GM12875 (cell line): ENCODE data around the gene NR2C1.

Experiments
- H3K4me3 ChIP-seq: one replicate; pipeline ENCODE4 v1.5.1; 2011; ENCODE audit warnings: low read depth, low read length, control low read depth
- TF ChIP-seq, protein P1 (sequence below): IDR thresholded peaks from 2 replicates; pipeline ENCODE4 v1.5.1; 2011; ENCODE audit warnings: low read depth, mild to moderate bottlenecking, control low read depth, inconsistent platforms, low read length, moderate library complexity, borderline replicate concordance; ENCODE audit not compliant: insufficient read depth

NR2C1 gene

DNA sequence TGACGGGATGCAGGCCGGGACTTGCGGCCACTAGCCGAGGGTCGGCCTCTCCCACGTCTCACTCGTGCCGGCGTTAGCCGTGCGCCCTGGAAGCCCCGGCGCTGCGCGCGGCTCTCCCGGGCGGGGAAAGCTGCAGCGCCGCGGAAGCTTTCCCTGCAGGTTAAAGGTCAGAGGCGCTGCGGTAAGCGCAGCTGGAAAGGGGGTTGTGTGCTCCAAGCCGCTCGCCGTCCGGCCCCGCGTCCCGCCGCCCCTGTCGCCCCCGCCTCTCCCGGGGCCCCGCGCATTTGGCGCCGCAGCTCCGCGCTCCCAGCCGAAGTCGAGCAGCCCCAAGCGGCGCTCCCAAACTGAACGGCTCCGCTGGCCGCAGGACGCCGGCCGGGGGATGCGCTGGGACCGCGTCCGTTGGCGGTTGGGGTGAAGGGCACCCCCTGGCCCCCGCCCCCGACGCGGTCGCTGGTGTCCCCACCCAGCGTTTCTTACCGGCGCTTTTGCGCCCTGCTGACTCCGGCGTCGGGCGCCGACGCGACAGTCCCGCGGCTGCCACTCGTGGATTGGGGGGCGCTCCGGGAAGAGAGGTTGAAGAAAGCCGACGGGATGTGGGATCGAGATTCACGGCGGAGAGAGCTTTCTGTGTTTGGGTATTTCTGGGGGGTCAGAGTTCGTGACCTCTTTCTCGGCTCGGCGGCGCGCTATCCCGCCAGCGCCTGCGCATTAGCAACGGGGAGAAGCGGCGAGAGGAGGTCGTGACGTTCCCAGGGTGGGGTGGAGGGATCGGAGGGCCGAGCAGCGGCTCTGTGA, at the start of gene NR2C1:
Gene NR2C1, minus strand, starts transcription at position 719 of the 798 bp plus-strand sequence. CDS start 6,234 bp downstream, outside the sequence.
- TF ChIP-seq, protein P1, sequence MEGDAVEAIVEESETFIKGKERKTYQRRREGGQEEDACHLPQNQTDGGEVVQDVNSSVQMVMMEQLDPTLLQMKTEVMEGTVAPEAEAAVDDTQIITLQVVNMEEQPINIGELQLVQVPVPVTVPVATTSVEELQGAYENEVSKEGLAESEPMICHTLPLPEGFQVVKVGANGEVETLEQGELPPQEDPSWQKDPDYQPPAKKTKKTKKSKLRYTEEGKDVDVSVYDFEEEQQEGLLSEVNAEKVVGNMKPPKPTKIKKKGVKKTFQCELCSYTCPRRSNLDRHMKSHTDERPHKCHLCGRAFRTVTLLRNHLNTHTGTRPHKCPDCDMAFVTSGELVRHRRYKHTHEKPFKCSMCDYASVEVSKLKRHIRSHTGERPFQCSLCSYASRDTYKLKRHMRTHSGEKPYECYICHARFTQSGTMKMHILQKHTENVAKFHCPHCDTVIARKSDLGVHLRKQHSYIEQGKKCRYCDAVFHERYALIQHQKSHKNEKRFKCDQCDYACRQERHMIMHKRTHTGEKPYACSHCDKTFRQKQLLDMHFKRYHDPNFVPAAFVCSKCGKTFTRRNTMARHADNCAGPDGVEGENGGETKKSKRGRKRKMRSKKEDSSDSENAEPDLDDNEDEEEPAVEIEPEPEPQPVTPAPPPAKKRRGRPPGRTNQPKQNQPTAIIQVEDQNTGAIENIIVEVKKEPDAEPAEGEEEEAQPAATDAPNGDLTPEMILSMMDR, result no peak
- H3K4me3 ChIP-seq, result peak within 1 kb of the TSS; percentile 78

DNA sequence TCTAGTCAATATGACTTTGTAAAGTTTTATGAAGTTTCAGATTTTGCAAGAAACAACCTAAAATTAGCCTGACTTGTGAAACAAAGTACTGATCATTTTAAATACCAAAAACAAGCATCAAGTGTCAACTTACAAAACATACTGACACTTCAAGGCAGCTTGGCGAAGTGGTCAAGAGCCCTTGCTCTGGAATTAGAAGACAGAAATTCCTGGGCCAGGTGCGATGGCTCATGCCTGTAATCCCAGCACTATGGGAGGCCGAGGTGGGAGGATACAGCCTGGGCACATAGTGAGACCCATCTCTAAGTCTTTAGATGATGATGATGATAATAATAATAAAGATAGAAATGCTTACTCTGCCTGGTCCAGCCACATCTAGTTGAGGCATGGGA, 45.4 kb upstream of the NR2C1 start:
- no peak overlapping the region for H3K4me3 ChIP-seq
- TF ChIP-seq, protein P1, result no peak

DNA sequence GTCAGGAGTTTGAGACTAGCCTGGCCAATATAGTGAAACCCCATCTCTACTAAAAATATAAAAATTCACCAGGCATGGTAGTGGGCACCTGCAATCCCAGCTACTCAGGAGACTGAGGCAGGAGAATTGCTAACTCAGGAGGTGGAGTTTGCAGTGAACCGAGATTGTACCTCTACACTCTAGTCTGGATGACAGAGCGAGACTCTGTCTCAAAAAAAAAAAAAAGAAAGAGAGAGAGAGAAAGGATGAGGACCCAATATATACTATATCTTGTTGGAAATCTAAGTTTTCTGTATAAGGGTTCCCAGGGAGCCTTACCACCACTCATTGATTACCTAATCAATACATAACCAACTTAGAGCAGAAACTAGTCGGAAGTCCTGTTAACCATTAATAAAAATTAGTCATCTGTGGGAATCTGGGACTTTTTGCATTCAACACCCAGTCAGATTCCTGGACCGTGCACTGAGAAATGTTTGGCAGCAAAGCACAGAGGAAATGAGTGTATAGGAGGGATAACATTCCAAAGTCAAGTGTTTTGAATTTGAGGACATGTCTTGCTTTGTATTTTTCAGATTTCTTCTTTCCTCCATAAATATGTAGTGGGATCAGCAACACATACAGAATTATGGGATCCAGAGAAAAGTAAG, 44.8 kb upstream of the NR2C1 start:
- no peak overlapping the region for H3K4me3 ChIP-seq
- TF ChIP-seq, protein P1, result no peak

DNA sequence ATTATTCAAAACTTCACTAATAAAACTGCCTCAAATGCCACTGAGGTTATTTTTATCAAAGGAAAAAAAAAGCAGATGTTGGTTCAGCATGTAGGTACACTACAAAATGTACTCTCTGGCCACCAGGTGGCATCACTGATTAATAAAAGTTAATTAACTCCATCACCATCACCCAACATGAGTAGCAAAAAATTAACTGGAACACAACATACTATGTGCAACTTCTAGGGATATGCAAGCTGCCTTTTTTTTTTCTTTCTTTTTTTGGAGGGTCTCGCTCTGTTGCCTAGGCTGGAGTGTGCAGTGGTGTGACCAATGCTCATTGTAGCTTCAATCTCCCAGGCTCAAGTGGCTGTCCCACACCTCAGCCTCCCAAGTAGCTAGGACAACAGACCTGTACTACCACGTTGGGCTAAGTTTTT, 43.8 kb upstream of the NR2C1 start:
- TF ChIP-seq, protein P1, result peak; percentile 40; the same call in 1 of the 2 replicates
- H3K4me3 ChIP-seq, result no peak overlapping the region

DNA sequence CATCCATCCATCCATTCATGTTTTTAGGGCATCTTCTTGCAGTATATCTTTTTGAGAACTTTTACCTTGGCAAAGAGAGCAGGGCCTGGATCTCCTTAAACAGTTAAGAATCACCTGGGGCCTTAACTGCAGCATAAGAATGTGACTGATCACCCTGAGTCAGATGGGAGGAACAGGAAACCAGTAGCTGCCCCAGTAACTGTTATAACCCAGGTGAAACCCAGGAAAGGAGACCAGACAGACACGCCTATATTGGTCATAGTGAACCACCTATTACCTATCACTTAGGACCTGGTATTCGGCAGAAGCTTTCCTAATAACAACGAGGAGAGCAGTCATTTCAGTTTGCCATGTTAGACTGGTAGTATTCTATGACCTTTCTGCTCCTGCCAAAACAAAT, 43.4 kb upstream of the NR2C1 start:
- TF ChIP-seq, protein P1, result no peak
- H3K4me3 ChIP-seq, result no peak overlapping the region

DNA sequence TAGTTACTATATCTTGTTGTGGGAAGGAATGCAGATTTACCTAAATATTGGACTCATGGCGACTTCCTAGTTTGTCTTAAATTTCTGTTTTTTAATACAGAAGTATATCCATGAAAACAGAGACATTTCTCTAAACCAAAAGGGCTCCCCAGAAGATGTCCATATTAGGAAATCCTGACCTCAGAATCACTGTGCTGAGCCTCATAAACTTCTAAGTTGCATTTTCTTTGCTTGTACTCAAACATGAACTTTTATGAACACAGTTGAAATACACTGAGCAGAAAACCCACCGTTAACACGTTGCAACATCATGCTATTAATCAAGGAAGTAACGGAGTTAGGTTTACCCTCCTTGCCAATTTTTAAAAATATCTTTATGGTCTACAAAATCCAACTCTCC, 42.9 kb upstream of the NR2C1 start:
- TF ChIP-seq, protein P1, result no peak

More for the DNA sequence above, 42.9 kb upstream of the NR2C1 start:
- H3K4me3 ChIP-seq, result no peak overlapping the region
